Astrocyte (in vitro differentiated cells and primary cell): ENCODE results near the gene POLR2J. TPM values are rescaled to one million over a fixed set of nuclear protein-coding genes. Genes with fewer than 3 reads are reported as not detected.
"Not testable (repeated sequence)": the region's sequence is repeated elsewhere in the genome, so short reads cannot be mapped to it uniquely, and the experiment has no call there.

ENCODE experiments used
- DNase-seq: peaks from one replicate; pipeline ENCODE4 v3.0.0-alpha.2; 2010; ENCODE audit warnings: low read depth
- FAIRE-seq: peaks from 2 replicates; lab custom pipeline; 2011; peaks lifted over from hg19 to GRCh38; lab: Jason Lieb, UNC
- H2AFZ ChIP-seq: 2 replicates; pipeline ENCODE4 v1.6.0; 2012; ENCODE audit warnings: low read depth, low read length, inconsistent platforms
- H3K27ac ChIP-seq: 2 replicates; pipeline ENCODE4 v1.5.1; 2011; ENCODE audit warnings: low read depth, low read length, inconsistent platforms
- H3K27me3 ChIP-seq: 2 replicates; pipeline ENCODE4 v1.6.0; 2011; ENCODE audit warnings: low read length, inconsistent platforms; ENCODE audit not compliant: insufficient read depth
- H3K36me3 ChIP-seq: 2 replicates; pipeline ENCODE4 v1.5.1; 2011; ENCODE audit warnings: low read length, inconsistent platforms; ENCODE audit not compliant: insufficient read depth
- H3K4me1 ChIP-seq: 2 replicates; pipeline ENCODE4 v1.5.1; 2011; ENCODE audit warnings: low read length, inconsistent platforms; ENCODE audit not compliant: insufficient read depth
- H3K4me2 ChIP-seq: 2 replicates; pipeline ENCODE4 v1.6.0; 2012; ENCODE audit warnings: low read length, inconsistent platforms
- H3K4me3 ChIP-seq: 2 replicates; pipeline ENCODE4 v1.5.1; 2011; ENCODE audit warnings: low read depth, mild to moderate bottlenecking, low read length, inconsistent platforms; ENCODE audit not compliant: insufficient read depth
- H3K79me2 ChIP-seq: 2 replicates; pipeline ENCODE4 v1.6.0; 2012; ENCODE audit warnings: mild to moderate bottlenecking, low read length, inconsistent platforms; ENCODE audit not compliant: insufficient read depth
- H3K9ac ChIP-seq: 2 replicates; pipeline ENCODE4 v1.6.0; 2012; ENCODE audit warnings: mild to moderate bottlenecking, low read length, inconsistent platforms
- H3K9me3 ChIP-seq: 2 replicates; pipeline ENCODE4 v1.5.1; 2012; ENCODE audit warnings: low read depth, mild to moderate bottlenecking, low read length, inconsistent platforms; ENCODE audit not compliant: insufficient read depth
- H4K20me1 ChIP-seq: 2 replicates; pipeline ENCODE4 v1.6.0; 2012; ENCODE audit warnings: low read length, inconsistent platforms; ENCODE audit not compliant: insufficient read depth
- H3K27ac Mint-ChIP-seq: one replicate; pipeline ENCODE4 v1.8.0; 2021; ENCODE audit warnings: mild to moderate bottlenecking, mixed read lengths; ENCODE audit not compliant: unreplicated experiment
- H3K27me3 Mint-ChIP-seq: one replicate; pipeline ENCODE4 v1.8.0; 2021; ENCODE audit warnings: low read depth, mixed read lengths; ENCODE audit not compliant: unreplicated experiment
- H3K36me3 Mint-ChIP-seq: one replicate; pipeline ENCODE4 v1.8.0; 2021; ENCODE audit warnings: low read depth, mixed read lengths; ENCODE audit not compliant: unreplicated experiment
- H3K4me1 Mint-ChIP-seq: one replicate; pipeline ENCODE4 v1.8.0; 2021; ENCODE audit warnings: low read depth, mixed read lengths; ENCODE audit not compliant: unreplicated experiment
- H3K4me3 Mint-ChIP-seq: one replicate; pipeline ENCODE4 v1.8.0; 2021; ENCODE audit warnings: mild to moderate bottlenecking, moderate library complexity, mixed read lengths; ENCODE audit not compliant: unreplicated experiment
- H3K9me3 Mint-ChIP-seq: one replicate; pipeline ENCODE4 v1.8.0; 2021; ENCODE audit warnings: mild to moderate bottlenecking, mixed read lengths; ENCODE audit not compliant: unreplicated experiment
- total RNA-seq: library from RNA; stranded (reverse); gene quantifications from 2 replicates; pipeline ENCODE4 v1.2.1, GENCODE V29; 2021

POLR2J gene
- total RNA-seq, 1 donor from 2014 or later = 41.4 TPM

GRCh38 chr7:102511860-102512522, 33.3 kb upstream of the POLR2J start:
- not testable (repeated sequence) for FAIRE-seq, H3K36me3 Mint-ChIP-seq, H3K27ac Mint-ChIP-seq, H3K36me3 ChIP-seq, DNase-seq, H3K27me3 ChIP-seq, H3K79me2 ChIP-seq, H3K4me3 Mint-ChIP-seq, H2AFZ ChIP-seq, H3K9me3 Mint-ChIP-seq, H3K4me1 ChIP-seq, H3K27me3 Mint-ChIP-seq, H3K4me1 Mint-ChIP-seq, H3K4me3 ChIP-seq, H4K20me1 ChIP-seq, H3K27ac ChIP-seq, H3K9me3 ChIP-seq
- peak overlapping the region; percentile 54 for H3K9ac ChIP-seq
- H3K4me2 ChIP-seq = peak overlapping the region; percentile 74

- H3K79me2 ChIP-seq, H3K9ac ChIP-seq, H3K9me3 ChIP-seq, H3K4me1 Mint-ChIP-seq, H3K36me3 Mint-ChIP-seq, H3K27ac ChIP-seq, H3K9me3 Mint-ChIP-seq, H2AFZ ChIP-seq, H3K36me3 ChIP-seq, H3K4me1 ChIP-seq, H3K27me3 Mint-ChIP-seq, H3K4me3 Mint-ChIP-seq, H3K4me2 ChIP-seq, DNase-seq, H3K4me3 ChIP-seq, H4K20me1 ChIP-seq, H3K27ac Mint-ChIP-seq, H3K27me3 ChIP-seq, FAIRE-seq: not testable (repeated sequence)
Observed at GRCh38 chr7:102510575-102510974, 31.9 kb upstream of the POLR2J start.

GRCh38 chr7:102507410-102508088, 28.8 kb upstream of the POLR2J start:
- not testable (repeated sequence) for H3K27me3 ChIP-seq, H3K27me3 Mint-ChIP-seq

GRCh38 chr7:102505298-102506185, 26.8 kb upstream of the POLR2J start:
- H3K4me3 Mint-ChIP-seq, H2AFZ ChIP-seq, DNase-seq, FAIRE-seq, H3K27ac Mint-ChIP-seq, H3K27me3 ChIP-seq, H3K9me3 ChIP-seq, H3K36me3 ChIP-seq, H3K36me3 Mint-ChIP-seq, H3K4me3 ChIP-seq, H4K20me1 ChIP-seq, H3K9me3 Mint-ChIP-seq, H3K79me2 ChIP-seq, H3K4me1 Mint-ChIP-seq, H3K27me3 Mint-ChIP-seq, H3K4me1 ChIP-seq: not testable (repeated sequence)
- H3K27ac ChIP-seq = peak overlapping the region; percentile 86
- peak overlapping the region; percentile 50 for H3K4me2 ChIP-seq
- peak overlapping the region; percentile 67 for H3K9ac ChIP-seq

More at GRCh38 chr7:102507410-102508088, 28.8 kb upstream of the POLR2J start:
- H3K9me3 ChIP-seq, H3K36me3 ChIP-seq, H3K4me2 ChIP-seq, H3K4me3 Mint-ChIP-seq, DNase-seq, H3K27ac ChIP-seq, H3K4me3 ChIP-seq, FAIRE-seq, H3K4me1 Mint-ChIP-seq, H2AFZ ChIP-seq, H3K79me2 ChIP-seq, H3K9ac ChIP-seq, H3K36me3 Mint-ChIP-seq, H4K20me1 ChIP-seq, H3K27ac Mint-ChIP-seq, H3K9me3 Mint-ChIP-seq, H3K4me1 ChIP-seq: not testable (repeated sequence)

GRCh38 chr7:102503141-102503540, 24.4 kb upstream of the POLR2J start:
- H3K4me3 Mint-ChIP-seq = not testable (repeated sequence)

More at GRCh38 chr7:102503141-102503540, 24.4 kb upstream of the POLR2J start:
- not testable (repeated sequence) for H3K4me2 ChIP-seq, H3K4me1 Mint-ChIP-seq, H3K27ac Mint-ChIP-seq, H3K36me3 ChIP-seq, H3K9me3 Mint-ChIP-seq, DNase-seq, H3K79me2 ChIP-seq, H4K20me1 ChIP-seq, H3K27ac ChIP-seq, H3K4me3 ChIP-seq, H2AFZ ChIP-seq, H3K36me3 Mint-ChIP-seq, H3K4me1 ChIP-seq, H3K9me3 ChIP-seq, FAIRE-seq, H3K27me3 ChIP-seq, H3K9ac ChIP-seq, H3K27me3 Mint-ChIP-seq
